Measurements from ENCODE around the gene SREBF2. TPM values are rescaled to one million over a fixed set of nuclear protein-coding genes. Genes with fewer than 3 reads are reported as not detected.

Gene SREBF2
- total RNA-seq, 2 experiments from 2014 or later, result 167 to 312 TPM

GRCh38 chr22:41909310-41910049, 76.6 kb downstream of the SREBF2 start:
- no TSS peak for BruUV-seq (replicated peaks)
- Histone ChIP-seq H3K4me2 (ENCODE audit: low read length) (no peak overlapping the region; the same call in 1 of the 2 replicates), H3K9me3 (ENCODE audit: low read length) (no peaks in the 10 kb centered on the region), H3K36me3 (ENCODE audit: insufficient read depth, low read length) (peaks cover 35% of the 10 kb centered on the region), H3K27ac (ENCODE audit: low read depth, low read length, poor library complexity, severe bottlenecking) (no peak overlapping the region), H3K4me3 (ENCODE audit: low read depth, low read length, poor library complexity, severe bottlenecking) (no peak overlapping the region), H2AFZ (ENCODE audit: low read length) (no peak overlapping the region), H3K4me1 (ENCODE audit: insufficient read depth, low read length, poor library complexity, severe bottlenecking) (peaks cover 12% of the 10 kb centered on the region), H3K79me2 (ENCODE audit: insufficient read depth, low read depth, low read length) (no peaks in the 10 kb centered on the region), H3K9me2 (ENCODE audit: insufficient read depth, low read length) (no peaks in the 10 kb centered on the region), H4K20me1 (ENCODE audit: insufficient read depth, low read length) (0 out of 2 replicates have a peak, but pooled peaks cover 3% of the 10 kb centered on the region)
- intact Hi-C loops (cut with micrococcal nuclease; ENCODE audit: unreplicated experiment), result loop anchor here (5.0 to 10.0 kb wide), 2 partner anchors 165 to 212 kb away; partner anchors contain the start of gene MEI1
- TF ChIP-seq CTCF (conservative IDR thresholded peaks at IDR 0.05; ENCODE audit: low read length), result no peak
- no peak for TF ChIP-seq EZH2phosphoT487 (IDR thresholded peaks at IDR 0.05; ENCODE audit: borderline replicate concordance, low read depth, low read length)
- POLR2A ChIA-PET, result no interaction called here
- CTCF ChIA-PET (ENCODE audit: unreplicated experiment), result no interaction called here
- peak; percentile 35 for DNase-seq (ENCODE audit: low spot score)

GRCh38 chr22:41910050-41911000, 77.4 kb downstream of the SREBF2 start:
- ChIA-PET CTCF (ENCODE audit: unreplicated experiment) (no interaction called here), POLR2A (no interaction called here)
- peaks cover 27% of the 10 kb centered on the region for H3K36me3 ChIP-seq (ENCODE audit: insufficient read depth, low read length)
- peak overlapping the region; percentile 31 for H3K4me2 ChIP-seq (ENCODE audit: low read length)
- no peaks in the 10 kb centered on the region for H3K9me3 ChIP-seq (ENCODE audit: low read length)
- no peak overlapping the region for H3K27ac ChIP-seq (ENCODE audit: low read depth, low read length, poor library complexity, severe bottlenecking)
- BruUV-seq (replicated peaks), result no TSS peak
- peak; percentile 76; the same call in 1 of the 2 replicates for TF ChIP-seq EZH2phosphoT487 (IDR thresholded peaks at IDR 0.05; ENCODE audit: borderline replicate concordance, low read depth, low read length)
- no peak for TF ChIP-seq CTCF (conservative IDR thresholded peaks at IDR 0.05; ENCODE audit: low read length)
- H3K4me3 ChIP-seq (ENCODE audit: low read depth, low read length, poor library complexity, severe bottlenecking), result no peak overlapping the region
- DNase-seq (ENCODE audit: low spot score), result no peak
- H4K20me1 ChIP-seq (ENCODE audit: insufficient read depth, low read length), result 0 out of 2 replicates have a peak, but pooled peaks cover 3% of the 10 kb centered on the region
- H2AFZ ChIP-seq (ENCODE audit: low read length), result no peak overlapping the region
- H3K79me2 ChIP-seq (ENCODE audit: insufficient read depth, low read depth, low read length), result no peaks in the 10 kb centered on the region
- peaks cover 12% of the 10 kb centered on the region for H3K4me1 ChIP-seq (ENCODE audit: insufficient read depth, low read length, poor library complexity, severe bottlenecking)
- H3K9me2 ChIP-seq (ENCODE audit: insufficient read depth, low read length), result no peaks in the 10 kb centered on the region
- intact Hi-C loops (cut with micrococcal nuclease; ENCODE audit: unreplicated experiment), result loop anchor here (5.0 to 10.0 kb wide), 2 partner anchors 166 to 213 kb away; partner anchors contain the start of gene MEI1
